Measurements from ENCODE around the gene RTP3. TPM values are rescaled to one million over a fixed set of nuclear protein-coding genes. Genes with fewer than 3 reads are reported as not detected.
"Not testable (repeated sequence)": the region's sequence is repeated elsewhere in the genome, so short reads cannot be mapped to it uniquely, and the experiment has no call there.

The RTP3 gene
- total and polyA plus RNA-seq, 4 donors = 1.0 to 61.7 (median 26.6) TPM

GRCh38 chr3:46520531-46520930 lies 22.8 kb downstream of the RTP3 start:
- Histone ChIP-seq H3K9me3 (ENCODE audit: control insufficient read depth in 4 of 4, low read length in 3 of 4) (no peaks in the 10 kb centered on the region), H3K4me1 (ENCODE audit: control insufficient read depth in 4 of 4, insufficient read depth in 4 of 4, low read length in 3 of 4) (no peaks in the 10 kb centered on the region), H3K27me3 (ENCODE audit: control insufficient read depth in 4 of 4, insufficient read depth in 4 of 4, low read length in 3 of 4) (no peaks in the 10 kb centered on the region), H3K27ac (ENCODE audit: low read depth in 1 of 2, low read length in 2 of 2) (no peak overlapping the region), H3K4me3 (ENCODE audit: low read depth in 1 of 3, low read length in 3 of 3) (no peak overlapping the region), H3K9ac (ENCODE audit: low read depth in 1 of 2, low read length in 2 of 2) (no peak overlapping the region), H3K36me3 (ENCODE audit: control insufficient read depth in 4 of 4, insufficient read depth in 3 of 4, low read depth in 1 of 4, low read length in 3 of 4) (peaks cover 0 to 3% (median 2%) of the 10 kb centered on the region in 4 donors)
- no peak for DNase-seq (ENCODE audit: low spot score)
- 96% methylated on average over 3 of the region's 3 CpGs for WGBS
- TF ChIP-seq HNF4G (IDR thresholded peaks at IDR 0.05) = no peak
- no peak for TF ChIP-seq TAF1 (conservative IDR thresholded peaks at IDR 0.05)
- TF ChIP-seq FOXA1 (IDR thresholded peaks at IDR 0.05) = no peak
- TF ChIP-seq HNF4A (conservative IDR thresholded peaks at IDR 0.05) = no peak
- no peak for TF ChIP-seq RXRA (IDR thresholded peaks at IDR 0.05)
- TF ChIP-seq MAX (IDR thresholded peaks at IDR 0.05) = no peak

- H3K4me1 ChIP-seq (ENCODE audit: control insufficient read depth in 4 of 4, insufficient read depth in 4 of 4, low read length in 3 of 4) = no peaks in the 10 kb centered on the region
- no peak overlapping the region for H3K9ac ChIP-seq (ENCODE audit: low read depth in 1 of 2, low read length in 2 of 2)
- no peaks in the 10 kb centered on the region for H3K27me3 ChIP-seq (ENCODE audit: control insufficient read depth in 4 of 4, insufficient read depth in 4 of 4, low read length in 3 of 4)
- TF ChIP-seq CTCF (IDR thresholded peaks at IDR 0.05; ENCODE audit: low read depth, low read length, missing input control) (no peak), YY1 (IDR thresholded peaks at IDR 0.05) (no peak), MAX (IDR thresholded peaks at IDR 0.05) (no peak), EGR1 (IDR thresholded peaks at IDR 0.05; ENCODE audit: low read depth in 2 of 2) (no peak), NR2F2 (IDR thresholded peaks at IDR 0.05) (no peak), GABPA (IDR thresholded peaks at IDR 0.05 in 1 of 2, conservative IDR thresholded peaks at IDR 0.05 in 1 of 2) (no peak), TAF1 (conservative IDR thresholded peaks at IDR 0.05) (no peak), HNF4A (conservative IDR thresholded peaks at IDR 0.05) (no peak), RAD21 (IDR thresholded peaks at IDR 0.05) (no peak), HNF4G (IDR thresholded peaks at IDR 0.05) (no peak), FOXA2 (IDR thresholded peaks at IDR 0.05) (no peak), FOXA1 (IDR thresholded peaks at IDR 0.05) (no peak), REST (IDR thresholded peaks at IDR 0.05) (no peak), JUND (IDR thresholded peaks at IDR 0.05) (no peak), RXRA (IDR thresholded peaks at IDR 0.05) (no peak), ZBTB33 (IDR thresholded peaks at IDR 0.05) (no peak), SP1 (IDR thresholded peaks at IDR 0.05) (no peak), ATF3 (IDR thresholded peaks at IDR 0.05) (no peak)
- DNase-seq (ENCODE audit: low spot score) = no peak
- no peak overlapping the region for H3K27ac ChIP-seq (ENCODE audit: low read depth in 1 of 2, low read length in 2 of 2)
- no peaks in the 10 kb centered on the region for H3K9me3 ChIP-seq (ENCODE audit: control insufficient read depth in 4 of 4, low read length in 3 of 4)
- WGBS = 93% methylated on average over 9 of the region's 9 CpGs
- peaks cover 0 to 3% (median 2%) of the 10 kb centered on the region in 4 donors for H3K36me3 ChIP-seq (ENCODE audit: control insufficient read depth in 4 of 4, insufficient read depth in 3 of 4, low read depth in 1 of 4, low read length in 3 of 4)
- no peak overlapping the region for H3K4me3 ChIP-seq (ENCODE audit: low read depth in 1 of 3, low read length in 3 of 3)
Measured at GRCh38 chr3:46521096-46521495, 23.3 kb downstream of the RTP3 start.

- H3K4me3 ChIP-seq (ENCODE audit: low read depth in 1 of 3, low read length in 3 of 3); H3K36me3 ChIP-seq (ENCODE audit: control insufficient read depth in 4 of 4, insufficient read depth in 3 of 4, low read depth in 1 of 4, low read length in 3 of 4); H3K27me3 ChIP-seq (ENCODE audit: control insufficient read depth in 4 of 4, insufficient read depth in 4 of 4, low read length in 3 of 4); H3K4me1 ChIP-seq (ENCODE audit: control insufficient read depth in 4 of 4, insufficient read depth in 4 of 4, low read length in 3 of 4); H3K9ac ChIP-seq (ENCODE audit: low read depth in 1 of 2, low read length in 2 of 2); H3K9me3 ChIP-seq (ENCODE audit: control insufficient read depth in 4 of 4, low read length in 3 of 4); H3K27ac ChIP-seq (ENCODE audit: low read depth in 1 of 2, low read length in 2 of 2); DNase-seq (ENCODE audit: low spot score): not testable (repeated sequence)
- WGBS = 72% methylated on average over 4 of the region's 4 CpGs
Measured at GRCh38 chr3:46522201-46522600, 24.4 kb downstream of the RTP3 start.

Data from liver (tissue), 9 donors.